K562 (cell line): Measurements from ENCODE around the gene SERPINE1. TPM values are rescaled to one million over a fixed set of nuclear protein-coding genes. Genes with fewer than 3 reads are reported as not detected.

Experiments used
- ATAC-seq: fragments of 200-7000 bp; cut with Tn5 transposase; 3 replicates; pipeline ENCODE4 v1.9.1; 2020; ENCODE audit warnings: moderate library complexity
- BruUV-seq: library from RNA; stranded (reverse); fragments of 400-500 nt; replicated peaks from 2 replicates; lab custom pipeline; 2021; lab: Mats Ljungman, UMichigan
- CTCF ChIA-PET: fragments of 300-600 bp; formaldehyde crosslinking; extraction: SDS; loops from one replicate; lab custom pipeline; 2021; ENCODE audit warnings: low intra/inter-chr PET ratio; lab: Yijun Ruan, JAX
- POLR2A ChIA-PET: fragments of 300-600, 350-650 bp; sonication (Branson Sonifier 250); formaldehyde crosslinking; extraction: SDS; loops from one replicate; lab custom pipeline; 2021; ENCODE audit warnings: antibody characterized with exemption, inconsistent platforms; lab: Yijun Ruan, JAX
- DNase-seq, 4 experiments: peaks; one replicate each; pipeline versions ENCODE4 v3.0.0 to v3.0.0-alpha.2; 2011 to 2018; ENCODE audit warnings: low spot score in 3 of 4, mixed read lengths in 3 of 4; ENCODE audit errors: extremely low read depth in 1 of 4
- FAIRE-seq: peaks from 2 replicates; lab custom pipeline; 2011; peaks lifted over from hg19 to GRCh38; lab: Jason Lieb, UNC
- H2AFZ ChIP-seq: 2 replicates; pipeline ENCODE4 v1.6.0; 2011; ENCODE audit warnings: low read depth, low read length, control low read depth, inconsistent platforms
- H3K27ac ChIP-seq: fragments of 200-600 bp; 3 replicates; pipeline ENCODE4 v1.8.0; 2011; ENCODE audit warnings: low read depth, mild to moderate bottlenecking, control low read depth, inconsistent platforms, low read length, moderate library complexity, mixed read lengths; ENCODE audit errors: extremely low read depth
- H3K27me3 ChIP-seq, 2 experiments: fragments of 300-600 bp in 1 of 2; 2 replicates in 1 of 2; 3 replicates in 1 of 2; pipeline versions ENCODE4 v1.6.0 to v1.8.0; 2011; ENCODE audit warnings: inconsistent platforms in 2 of 2, low read length in 2 of 2, mild to moderate bottlenecking in 1 of 2, mixed read lengths in 1 of 2, moderate library complexity in 1 of 2; ENCODE audit not compliant: control insufficient read depth in 2 of 2, insufficient read depth in 2 of 2
- H3K36me3 ChIP-seq: fragments of 300-600 bp; 3 replicates; pipeline ENCODE4 v1.8.0; 2011; ENCODE audit warnings: mild to moderate bottlenecking, low read length, inconsistent platforms; ENCODE audit not compliant: control insufficient read depth, insufficient read depth
- H3K4me1 ChIP-seq, 2 experiments: fragments of 200-600 bp in 1 of 2; replicated peaks in 1 of 2; 2 replicates in 1 of 2; 3 replicates in 1 of 2; pipeline versions ENCODE4 v1.5.1 to v1.8.0; 2011; ENCODE audit warnings: inconsistent platforms in 2 of 2, low read length in 2 of 2, mild to moderate bottlenecking in 1 of 2, mixed read lengths in 1 of 2, moderate library complexity in 1 of 2; ENCODE audit not compliant: control insufficient read depth in 2 of 2, insufficient read depth in 2 of 2
- H3K4me2 ChIP-seq: 2 replicates; pipeline ENCODE4 v1.6.1; 2011; ENCODE audit warnings: low read length, control low read depth, inconsistent platforms, mixed read lengths; ENCODE audit not compliant: insufficient read depth
- H3K4me3 ChIP-seq: fragments of 200-600 bp; sonication (generic), shearing (Covaris generic); 2 replicates; pipeline ENCODE4 v1.5.1; 2016; ENCODE audit warnings: control low read depth, inconsistent platforms
- H3K79me2 ChIP-seq: fragments of 200-600 bp; 3 replicates; pipeline ENCODE4 v1.8.0; 2011; ENCODE audit warnings: low read length, inconsistent platforms; ENCODE audit not compliant: control insufficient read depth, insufficient read depth
- H3K9ac ChIP-seq, 2 experiments: 2 replicates each; pipeline versions ENCODE4 v1.6.0 to v1.6.1; 2011; ENCODE audit warnings: low read depth in 2 of 2, low read length in 2 of 2, control low read depth in 1 of 2, inconsistent platforms in 1 of 2, mild to moderate bottlenecking in 1 of 2, mixed read lengths in 1 of 2; ENCODE audit not compliant: insufficient read depth in 1 of 2
- H3K9me1 ChIP-seq: one replicate; pipeline ENCODE4 v1.6.0; 2011; ENCODE audit warnings: inconsistent platforms, mild to moderate bottlenecking, low read length, moderate library complexity; ENCODE audit not compliant: control insufficient read depth, insufficient read depth
- H3K9me3 ChIP-seq: replicated peaks from 2 replicates; pipeline ENCODE4 v1.5.1; 2011; ENCODE audit warnings: low read depth, low read length, inconsistent platforms; ENCODE audit not compliant: control insufficient read depth, insufficient read depth
- H4K20me1 ChIP-seq: replicated peaks from 2 replicates; pipeline ENCODE4 v1.6.1; 2011; ENCODE audit warnings: low read length, inconsistent platforms, mixed read lengths; ENCODE audit not compliant: control insufficient read depth, insufficient read depth
- ELF4 ChIP-seq: fragments of 450-650 bp; formaldehyde crosslinking; IDR thresholded peaks from 2 replicates; pipeline ENCODE4 v1.4.0; 2022; ENCODE audit warnings: missing genetic modification characterization
- FOXK2 ChIP-seq, 2 experiments: fragments of 450-650 bp; IDR thresholded peaks in 1 of 2; conservative IDR thresholded peaks in 1 of 2; 2 replicates each; pipeline ENCODE4 v1.6.1; 2016; ENCODE audit warnings: low read depth in 2 of 2, mild to moderate bottlenecking in 1 of 2
- ZNF512 ChIP-seq: IDR thresholded peaks from 2 replicates; pipeline ENCODE4 v1.6.1; 2016; ENCODE audit warnings: missing genetic modification characterization, missing compliant biosample characterization
- WGBS: fragments of 100-300 bp; shearing (Covaris generic); methylation state at CpG from one replicate; pipeline ENCODE4 v1.1.6; 2016; ENCODE audit warnings: low coverage, mixed read lengths; ENCODE audit not compliant: insufficient coverage; ENCODE audit errors: missing lambda C conversion rate; 5-methylcytosine and 5-hydroxymethylcytosine counted together
- in situ Hi-C: fragments of 300-500 bp; cut with MboI; formaldehyde crosslinking; loops from 4 replicates; pipeline ENCODE4 v1.15.0; 2018; ENCODE audit warnings: inconsistent platforms, mixed read lengths
- intact Hi-C: fragments of 100-400 bp; cut with micrococcal nuclease; formaldehyde crosslinking; loops from 2 replicates; pipeline ENCODE4 v1.14.2; 2022
- polyA plus RNA-seq, 8 experiments: library from polyadenylated mRNA; depleted of rRNA in 4 of 8; stranded (reverse) in 5 of 8; unstranded in 3 of 8; fragments of >200 nt; fragmentation: Nextera tagmentation in 2 of 8; fragmentation: Illumina TruSeq in 1 of 8; extraction: Ambion mirVana in 2 of 8; extraction: Trizol in 1 of 8; gene quantifications; 2 replicates each; pipeline versions ENCODE4 v1.2.1 to v1.2.3, GENCODE V29; 2011 to 2014; ENCODE audit warnings: inconsistent platforms in 1 of 8, missing spikeins in 1 of 8
- total RNA-seq, 7 experiments: library from RNA; depleted of rRNA in 6 of 7; stranded (reverse); fragments of >200 nt in 6 of 7; fragmentation: Illumina TruSeq in 2 of 7; extraction: Trizol in 2 of 7; gene quantifications; 2 replicates each; pipeline versions ENCODE4 v1.2.1 to v1.2.3, GENCODE V29; 2011 to 2021; ENCODE audit warnings: low replicate concordance in 1 of 7

Gene SERPINE1
- total and polyA plus RNA-seq, 9 of the 15 experiments (the other 6 are each of a cell fraction or from before 2014, with no cell fraction given): 0.22 to 4.8 (median 0.91) TPM

GRCh38 chr7:101127460-101128039, 646 bp downstream of the SERPINE1 start:
- ATAC-seq (no peak), DNase-seq (no peak)
- no peaks in the 10 kb centered on the region for H3K27me3 ChIP-seq
- peaks cover 21 to 33% of the 10 kb centered on the region in 2 experiments for H3K4me1 ChIP-seq
- POLR2A ChIA-PET: interaction anchor here (0.6 to 1.4 kb wide), 4 partner anchors 11 to 25 kb away, joined by 3 to 6 read pairs (median 4); no protein-coding TSS in a partner anchor
- no peaks in the 10 kb centered on the region for H3K36me3 ChIP-seq
- no peak overlapping the region for H3K27ac ChIP-seq
- peak overlapping the region; percentile 79 for H3K4me2 ChIP-seq
- H3K9me3 ChIP-seq: no peaks in the 10 kb centered on the region
- H3K4me3 ChIP-seq: no peak overlapping the region
- H3K9ac ChIP-seq: no peak overlapping the region; a peak in 1 of 4 replicates
- no peaks in the 10 kb centered on the region for H3K79me2 ChIP-seq
- in situ Hi-C loops: no loop called here
- 66% methylated on average over 3 of the region's 3 CpGs for WGBS
- no peak for TF ChIP-seq FOXK2 (conservative IDR thresholded peaks at IDR 0.05 in 1 of 2, IDR thresholded peaks at IDR 0.05 in 1 of 2; ENCODE audit: low read depth in 2 of 2)
- peak; percentile 48; the same call in 1 of the 2 replicates for TF ChIP-seq ELF4 (CRISPR knock-in tag)
- TF ChIP-seq ZNF512 (tag): peak; percentile 93
- TF ChIP-seq, all 486 proteins: peak for 2
- Histone ChIP-seq H3K9me1 (no peaks in the 10 kb centered on the region), H2AFZ (peak overlapping the region; percentile 94), H4K20me1 (no peaks in the 10 kb centered on the region)
- intact Hi-C loops: no loop called here
- TSS peak; percentile 67 for BruUV-seq
- no peak for FAIRE-seq
- CTCF ChIA-PET: interaction anchor here (0.8 kb wide), 1 partner anchor 12 kb away, joined by 3 read pairs; no protein-coding TSS in a partner anchor
